ENCODE measurements around the gene HOXB13.

HOXB13 gene

DNA sequence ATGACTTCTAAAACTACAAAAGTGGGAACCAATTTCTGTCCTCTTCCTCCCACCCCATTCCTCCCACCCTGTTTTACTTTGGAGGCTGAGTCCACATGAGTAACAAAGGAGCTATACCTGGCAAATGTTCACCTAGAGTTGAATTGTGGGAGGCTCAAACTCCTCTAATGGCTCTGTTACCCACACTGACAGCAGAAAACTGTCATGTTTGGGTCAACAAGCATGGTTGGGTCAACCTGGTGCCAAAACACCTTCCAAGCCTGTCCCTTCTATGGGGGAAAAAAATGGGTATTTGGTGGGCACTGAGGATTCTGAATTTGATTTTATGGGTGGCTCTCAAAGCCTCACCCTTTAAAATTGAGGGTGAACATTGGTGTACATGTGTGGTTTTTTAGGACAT, 12.0 kb upstream of the HOXB13 start:
- TF ChIP-seq EGR1 (IDR thresholded peaks at IDR 0.05) (no peak), NFIC (IDR thresholded peaks at IDR 0.05) (no peak), TAF1 (IDR thresholded peaks at IDR 0.05; ENCODE audit: low read depth) (no peak), YY1 (IDR thresholded peaks at IDR 0.05; ENCODE audit: low read depth) (no peak), TEAD4 (IDR thresholded peaks at IDR 0.05) (no peak), RAD21 (IDR thresholded peaks at IDR 0.05; ENCODE audit: low read depth) (no peak), ZBTB7A (IDR thresholded peaks at IDR 0.05; ENCODE audit: low read depth) (no peak), FOXM1 (IDR thresholded peaks at IDR 0.05; ENCODE audit: borderline replicate concordance, low read depth) (no peak), TCF12 (IDR thresholded peaks at IDR 0.05; ENCODE audit: low read depth) (no peak), EP300 (IDR thresholded peaks at IDR 0.05; ENCODE audit: borderline replicate concordance) (no peak), CEBPB (IDR thresholded peaks at IDR 0.05) (no peak), CREB1 (IDR thresholded peaks at IDR 0.05; ENCODE audit: low read depth) (no peak)
- TF ChIP-seq, protein P1, sequence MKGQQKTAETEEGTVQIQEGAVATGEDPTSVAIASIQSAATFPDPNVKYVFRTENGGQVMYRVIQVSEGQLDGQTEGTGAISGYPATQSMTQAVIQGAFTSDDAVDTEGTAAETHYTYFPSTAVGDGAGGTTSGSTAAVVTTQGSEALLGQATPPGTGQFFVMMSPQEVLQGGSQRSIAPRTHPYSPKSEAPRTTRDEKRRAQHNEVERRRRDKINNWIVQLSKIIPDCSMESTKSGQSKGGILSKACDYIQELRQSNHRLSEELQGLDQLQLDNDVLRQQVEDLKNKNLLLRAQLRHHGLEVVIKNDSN (IDR thresholded peaks at IDR 0.05), result no peak
- TF ChIP-seq, protein P2, sequence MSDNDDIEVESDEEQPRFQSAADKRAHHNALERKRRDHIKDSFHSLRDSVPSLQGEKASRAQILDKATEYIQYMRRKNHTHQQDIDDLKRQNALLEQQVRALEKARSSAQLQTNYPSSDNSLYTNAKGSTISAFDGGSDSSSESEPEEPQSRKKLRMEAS (IDR thresholded peaks at IDR 0.05), result no peak
- TF ChIP-seq, protein P3, sequence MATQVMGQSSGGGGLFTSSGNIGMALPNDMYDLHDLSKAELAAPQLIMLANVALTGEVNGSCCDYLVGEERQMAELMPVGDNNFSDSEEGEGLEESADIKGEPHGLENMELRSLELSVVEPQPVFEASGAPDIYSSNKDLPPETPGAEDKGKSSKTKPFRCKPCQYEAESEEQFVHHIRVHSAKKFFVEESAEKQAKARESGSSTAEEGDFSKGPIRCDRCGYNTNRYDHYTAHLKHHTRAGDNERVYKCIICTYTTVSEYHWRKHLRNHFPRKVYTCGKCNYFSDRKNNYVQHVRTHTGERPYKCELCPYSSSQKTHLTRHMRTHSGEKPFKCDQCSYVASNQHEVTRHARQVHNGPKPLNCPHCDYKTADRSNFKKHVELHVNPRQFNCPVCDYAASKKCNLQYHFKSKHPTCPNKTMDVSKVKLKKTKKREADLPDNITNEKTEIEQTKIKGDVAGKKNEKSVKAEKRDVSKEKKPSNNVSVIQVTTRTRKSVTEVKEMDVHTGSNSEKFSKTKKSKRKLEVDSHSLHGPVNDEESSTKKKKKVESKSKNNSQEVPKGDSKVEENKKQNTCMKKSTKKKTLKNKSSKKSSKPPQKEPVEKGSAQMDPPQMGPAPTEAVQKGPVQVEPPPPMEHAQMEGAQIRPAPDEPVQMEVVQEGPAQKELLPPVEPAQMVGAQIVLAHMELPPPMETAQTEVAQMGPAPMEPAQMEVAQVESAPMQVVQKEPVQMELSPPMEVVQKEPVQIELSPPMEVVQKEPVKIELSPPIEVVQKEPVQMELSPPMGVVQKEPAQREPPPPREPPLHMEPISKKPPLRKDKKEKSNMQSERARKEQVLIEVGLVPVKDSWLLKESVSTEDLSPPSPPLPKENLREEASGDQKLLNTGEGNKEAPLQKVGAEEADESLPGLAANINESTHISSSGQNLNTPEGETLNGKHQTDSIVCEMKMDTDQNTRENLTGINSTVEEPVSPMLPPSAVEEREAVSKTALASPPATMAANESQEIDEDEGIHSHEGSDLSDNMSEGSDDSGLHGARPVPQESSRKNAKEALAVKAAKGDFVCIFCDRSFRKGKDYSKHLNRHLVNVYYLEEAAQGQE (IDR thresholded peaks at IDR 0.05; ENCODE audit: low read depth), result no peak

- no peak for TF ChIP-seq EGR1 (IDR thresholded peaks at IDR 0.05)
- TF ChIP-seq ZBTB7A (IDR thresholded peaks at IDR 0.05; ENCODE audit: low read depth), result no peak
- no peak for TF ChIP-seq NFIC (IDR thresholded peaks at IDR 0.05)
- TF ChIP-seq, protein P1 (IDR thresholded peaks at IDR 0.05), result no peak
- TF ChIP-seq, protein P3 (IDR thresholded peaks at IDR 0.05; ENCODE audit: low read depth), result no peak
- no peak for TF ChIP-seq RAD21 (IDR thresholded peaks at IDR 0.05; ENCODE audit: low read depth)
- TF ChIP-seq, protein P2 (IDR thresholded peaks at IDR 0.05), result no peak
- TF ChIP-seq YY1 (IDR thresholded peaks at IDR 0.05; ENCODE audit: low read depth), result no peak
- no peak for TF ChIP-seq TEAD4 (IDR thresholded peaks at IDR 0.05)
- no peak for TF ChIP-seq CREB1 (IDR thresholded peaks at IDR 0.05; ENCODE audit: low read depth)
- TF ChIP-seq TAF1 (IDR thresholded peaks at IDR 0.05; ENCODE audit: low read depth), result no peak
- no peak for TF ChIP-seq CEBPB (IDR thresholded peaks at IDR 0.05)
- TF ChIP-seq TCF12 (IDR thresholded peaks at IDR 0.05; ENCODE audit: low read depth), result no peak
These were observed 10.4 kb upstream of the HOXB13 start for GRCh38 chr17:48738803-48739526.

GRCh38 chr17:48738424-48738802, 9.9 kb upstream of the HOXB13 start:
- TF ChIP-seq CEBPB (IDR thresholded peaks at IDR 0.05), result no peak
- TF ChIP-seq, protein P1 (IDR thresholded peaks at IDR 0.05), result no peak
- TF ChIP-seq CREB1 (IDR thresholded peaks at IDR 0.05; ENCODE audit: low read depth), result no peak

DNA sequence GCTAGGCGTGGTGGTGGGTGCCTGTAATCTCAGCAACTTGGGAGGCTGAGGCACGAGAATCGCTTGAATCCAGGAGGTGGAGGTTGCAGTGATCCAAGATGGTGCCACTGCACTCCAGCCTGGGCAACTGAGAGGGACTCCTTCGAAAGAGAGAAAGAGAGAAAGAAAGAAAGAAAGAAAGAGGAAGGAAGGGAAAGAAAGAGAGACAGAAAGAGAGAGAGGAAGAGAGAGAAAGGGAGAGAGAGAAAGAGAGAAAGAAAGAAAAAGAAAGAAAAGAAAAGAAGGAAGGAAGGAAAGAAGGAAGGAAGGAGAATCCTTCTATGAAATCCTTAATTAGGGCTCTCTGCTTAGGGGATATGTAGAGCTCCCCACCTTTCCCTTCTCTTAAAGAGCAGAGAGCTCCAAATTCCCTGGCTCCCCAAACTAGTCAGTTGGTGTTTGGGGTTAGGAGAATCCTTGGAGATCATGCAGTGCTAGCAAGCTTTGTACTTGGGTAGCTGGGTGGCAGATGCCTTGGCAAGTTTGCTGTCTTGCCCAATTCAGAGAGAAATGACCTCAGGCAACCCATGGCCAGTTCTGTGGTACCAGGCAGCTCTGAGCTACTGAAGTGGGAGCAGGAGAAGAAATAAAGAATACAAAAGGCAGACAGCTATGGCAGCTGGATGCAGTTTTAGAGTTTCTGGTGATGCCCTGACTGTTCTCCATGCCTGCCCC, 8.9 kb upstream of the HOXB13 start:
- TF ChIP-seq TEAD4 (IDR thresholded peaks at IDR 0.05) (no peak), CREB1 (IDR thresholded peaks at IDR 0.05; ENCODE audit: low read depth) (no peak), RAD21 (IDR thresholded peaks at IDR 0.05; ENCODE audit: low read depth) (no peak), CEBPB (IDR thresholded peaks at IDR 0.05) (no peak), NFIC (IDR thresholded peaks at IDR 0.05) (no peak), TAF1 (IDR thresholded peaks at IDR 0.05; ENCODE audit: low read depth) (no peak), YY1 (IDR thresholded peaks at IDR 0.05; ENCODE audit: low read depth) (no peak), EGR1 (IDR thresholded peaks at IDR 0.05) (no peak), TCF12 (IDR thresholded peaks at IDR 0.05; ENCODE audit: low read depth) (no peak), ZBTB7A (IDR thresholded peaks at IDR 0.05; ENCODE audit: low read depth) (no peak), EP300 (IDR thresholded peaks at IDR 0.05; ENCODE audit: borderline replicate concordance) (no peak), FOXM1 (IDR thresholded peaks at IDR 0.05; ENCODE audit: borderline replicate concordance, low read depth) (no peak)
- TF ChIP-seq, protein P3 (IDR thresholded peaks at IDR 0.05; ENCODE audit: low read depth), result no peak
- TF ChIP-seq, protein P2 (IDR thresholded peaks at IDR 0.05), result no peak
- TF ChIP-seq, protein P1 (IDR thresholded peaks at IDR 0.05), result no peak
